ENCODE results near the gene EPHA4.

DNA sequence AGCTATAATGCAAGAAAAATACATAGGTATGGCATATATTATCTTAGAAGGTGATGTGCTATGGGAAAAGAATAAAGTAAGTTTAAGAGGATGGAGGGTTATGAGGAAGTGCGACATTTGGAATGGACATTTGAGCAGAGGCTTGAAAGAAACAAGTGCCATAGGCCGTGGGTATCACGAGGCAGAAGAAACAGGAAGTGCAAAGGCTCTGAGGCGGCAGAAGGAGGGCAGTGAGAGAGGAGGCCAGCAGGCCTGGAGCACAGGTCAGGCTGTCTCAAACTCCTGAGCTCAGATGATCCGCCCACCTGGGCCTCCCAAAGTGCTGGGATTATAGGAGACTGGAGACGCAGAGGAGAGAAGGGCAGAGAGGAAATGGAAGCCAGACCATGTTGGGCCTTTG, 40.7 kb upstream of the EPHA4 start:
- no peak for TF ChIP-seq CTCF (IDR thresholded peaks at IDR 0.05)
- no peak for TF ChIP-seq ZFX (IDR thresholded peaks at IDR 0.05; ENCODE audit: borderline replicate concordance)

Data from 22Rv1 (cell line).